ENCODE measurements around the gene NFIA.

GRCh38 chr1:61273861-61274260, 191.5 kb downstream of the NFIA start:
- TF ChIP-seq CTCF (IDR thresholded peaks at IDR 0.05), result no peak
- TF ChIP-seq POLR2A (IDR thresholded peaks at IDR 0.05), result no peak
- no peak for TF ChIP-seq POLR2AphosphoS5 (IDR thresholded peaks at IDR 0.05)

All from upper lobe of left lung (tissue), 4 donors.